ENCODE measurements around the gene ARPC1A.
A peak's percentile ranks its signal among the peaks of the same experiment; 100 is the strongest.
"Not testable (repeated sequence)": the region's sequence is repeated elsewhere in the genome, so short reads cannot be mapped to it uniquely, and the experiment has no call there.

ARPC1A gene

DNA sequence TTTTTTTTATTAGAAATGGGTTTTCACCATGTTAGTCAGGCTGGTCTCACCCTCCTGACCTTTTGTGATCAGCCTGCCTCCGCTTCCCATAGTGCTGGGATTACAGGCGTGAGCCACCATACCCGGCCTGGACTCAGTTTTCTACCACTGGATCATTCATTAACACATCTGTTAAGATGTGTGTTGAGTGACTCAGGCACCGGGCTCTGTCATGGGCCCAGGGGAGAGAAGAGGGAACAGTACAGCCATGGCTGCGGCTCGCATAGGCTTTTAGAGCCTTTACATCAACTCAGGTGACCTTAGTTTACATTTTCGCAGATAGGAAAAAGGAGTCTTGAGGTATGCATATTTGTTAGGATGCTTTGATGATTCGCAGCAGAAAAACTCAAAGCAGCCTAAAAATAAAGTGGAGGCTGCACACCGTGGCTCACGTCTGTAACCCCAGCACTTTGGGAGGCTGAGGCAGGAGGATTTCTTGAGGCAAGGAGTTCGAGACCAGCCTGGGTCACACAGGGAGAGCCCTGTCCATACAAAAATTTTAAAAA lies 45.8 kb downstream of the ARPC1A start:
- DNase-seq (ENCODE audit: low read depth in 3 of 3) = no peak

- no peak for DNase-seq (ENCODE audit: low read depth in 3 of 3)
These were observed 46.8 kb downstream of the ARPC1A start for GRCh38 chr7:99372275-99373090.

- DNase-seq (ENCODE audit: low read depth in 3 of 3) = no peak
These were observed 47.7 kb downstream of the ARPC1A start for GRCh38 chr7:99373091-99374066.

- peak; percentile 76 to 89 (median 78) for DNase-seq (ENCODE audit: low read depth in 3 of 3)
These were observed 48.7 kb downstream of the ARPC1A start, which contains the start of gene ARPC1B for GRCh38 chr7:99374111-99375064. ARPC1B (plus strand) TSS chr7:99374730; CDS start chr7:99385715, 10,985 bp downstream.

DNA sequence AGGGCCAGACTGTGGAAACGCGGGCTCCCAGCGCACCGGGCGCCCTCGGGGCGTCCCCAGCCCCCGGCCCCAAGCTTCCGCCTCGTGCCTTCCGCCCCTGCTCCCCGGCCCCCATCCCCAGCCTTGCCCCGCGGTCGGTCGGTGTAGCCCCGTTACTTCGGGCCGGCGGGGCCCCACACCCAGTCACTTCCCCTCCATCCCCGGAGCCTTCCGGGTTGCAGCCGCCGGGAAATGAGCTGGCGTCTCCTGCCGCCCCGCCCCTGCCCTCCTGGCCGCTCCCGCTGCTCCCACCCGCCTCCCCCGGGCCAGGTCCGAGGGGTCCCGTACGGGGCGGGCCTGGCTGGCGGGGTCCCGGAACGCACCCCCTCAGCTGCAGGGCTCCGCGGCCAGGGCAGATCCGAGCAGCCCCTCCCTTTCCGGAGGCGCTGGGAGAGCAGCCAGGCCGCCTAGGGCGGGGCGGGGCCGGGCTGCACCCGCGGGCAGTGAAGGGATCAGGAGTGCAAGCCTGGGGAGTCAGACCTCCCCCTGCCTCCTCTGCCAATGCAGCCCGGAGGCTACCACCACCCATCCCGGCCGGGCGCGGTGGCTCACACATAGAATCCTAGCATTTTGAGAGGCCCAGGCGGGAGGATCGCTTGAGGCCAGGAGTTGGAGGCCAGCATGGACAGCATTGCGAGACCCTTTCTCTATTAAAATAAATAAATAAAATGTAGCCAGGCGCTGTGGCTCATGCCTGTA lies 49.5 kb downstream of the ARPC1A start:
- DNase-seq (ENCODE audit: low read depth in 3 of 3) = peak in 2 of 3 donors; percentile 43 to 56

GRCh38 chr7:99379043-99379577 lies 53.4 kb downstream of the ARPC1A start:
- DNase-seq (ENCODE audit: low read depth in 3 of 3) = peak in 1 of 3 donors; percentile 35

DNA sequence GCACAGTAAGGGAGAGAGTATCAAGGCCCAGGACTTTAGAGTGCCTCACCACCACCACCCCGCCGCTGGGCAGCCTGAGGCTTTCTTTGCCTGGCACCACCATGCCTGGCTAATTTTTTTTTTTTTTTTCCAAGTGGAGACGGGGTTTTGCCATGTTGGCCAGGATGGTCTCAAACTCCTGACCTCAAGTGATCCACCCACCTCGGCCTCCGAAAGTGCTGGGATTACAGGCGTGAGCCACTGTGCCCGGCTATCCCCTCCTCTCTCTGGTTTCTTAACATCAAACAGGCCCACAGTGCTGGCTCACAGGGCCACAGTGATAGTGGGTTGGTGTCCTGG lies 54.0 kb downstream of the ARPC1A start:
- not testable (repeated sequence) for DNase-seq (ENCODE audit: low read depth in 3 of 3)

DNA sequence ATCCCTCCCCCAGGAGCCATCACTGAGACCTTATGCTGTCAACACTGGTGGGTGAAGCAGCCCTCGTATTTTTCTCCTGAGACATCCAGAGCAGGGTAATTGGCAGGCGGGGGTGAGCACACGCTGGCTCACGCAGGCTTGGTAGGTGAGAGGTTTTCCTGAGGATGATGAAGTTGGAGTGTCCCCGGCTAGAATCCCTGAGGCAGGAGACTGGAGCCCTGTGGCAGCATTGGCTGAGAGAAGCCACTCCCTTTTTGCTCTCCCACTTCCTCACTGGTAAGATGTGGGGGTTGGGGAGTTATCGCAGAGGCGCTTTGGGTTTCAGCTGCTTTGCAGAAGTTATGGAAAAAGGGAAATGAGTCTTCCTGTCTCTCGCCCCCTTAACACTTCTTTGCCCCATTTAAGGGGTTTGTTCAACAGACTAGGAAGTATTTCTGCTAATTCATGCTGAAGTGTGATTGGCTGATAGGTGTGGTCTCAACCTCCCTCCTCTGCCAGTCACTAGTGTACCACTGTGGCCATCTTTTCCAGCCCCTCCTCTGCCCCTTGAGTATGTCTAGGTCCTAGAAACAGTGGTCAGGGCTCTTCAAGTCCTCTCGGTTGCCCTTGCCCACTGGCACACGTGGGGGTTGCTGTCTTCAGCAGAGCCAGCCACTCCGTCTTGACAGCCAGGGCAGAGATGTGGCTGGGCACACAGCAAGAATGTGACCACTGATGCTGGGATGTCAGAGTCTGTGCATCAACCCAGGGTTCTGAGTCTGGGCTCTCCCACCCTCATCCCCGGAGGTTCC lies 54.5 kb downstream of the ARPC1A start:
- DNase-seq (ENCODE audit: low read depth in 3 of 3) = peak in 1 of 3 donors; percentile 40

- DNase-seq (ENCODE audit: low read depth in 3 of 3) = peak; percentile 70 to 92 (median 79)
These were observed 55.3 kb downstream of the ARPC1A start for GRCh38 chr7:99380823-99381663.

DNA sequence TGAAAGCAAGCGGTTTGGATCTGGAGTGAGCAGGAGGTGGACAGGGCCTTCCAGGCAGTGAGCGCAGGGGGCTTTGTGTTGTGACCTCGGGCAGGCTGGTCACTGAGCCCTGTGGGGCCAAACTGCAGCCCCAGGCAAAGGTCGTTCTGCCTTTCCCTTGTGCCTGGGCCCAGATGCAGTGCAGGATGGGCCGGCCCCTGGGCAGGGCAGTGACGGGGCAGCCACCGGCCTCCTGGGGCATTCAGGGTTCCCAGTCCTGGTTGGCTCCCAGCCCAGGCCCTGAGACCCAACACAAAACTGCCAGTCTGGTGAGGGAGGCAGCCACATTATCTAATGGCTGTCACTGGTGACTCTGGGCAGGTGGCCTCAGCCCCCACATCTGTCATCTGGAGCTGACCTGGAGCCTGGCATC lies 56.0 kb downstream of the ARPC1A start:
- no peak for DNase-seq (ENCODE audit: low read depth in 3 of 3)

- DNase-seq (ENCODE audit: low read depth in 3 of 3) = no peak
These were observed 57.5 kb downstream of the ARPC1A start for GRCh38 chr7:99383203-99383602.

DNA sequence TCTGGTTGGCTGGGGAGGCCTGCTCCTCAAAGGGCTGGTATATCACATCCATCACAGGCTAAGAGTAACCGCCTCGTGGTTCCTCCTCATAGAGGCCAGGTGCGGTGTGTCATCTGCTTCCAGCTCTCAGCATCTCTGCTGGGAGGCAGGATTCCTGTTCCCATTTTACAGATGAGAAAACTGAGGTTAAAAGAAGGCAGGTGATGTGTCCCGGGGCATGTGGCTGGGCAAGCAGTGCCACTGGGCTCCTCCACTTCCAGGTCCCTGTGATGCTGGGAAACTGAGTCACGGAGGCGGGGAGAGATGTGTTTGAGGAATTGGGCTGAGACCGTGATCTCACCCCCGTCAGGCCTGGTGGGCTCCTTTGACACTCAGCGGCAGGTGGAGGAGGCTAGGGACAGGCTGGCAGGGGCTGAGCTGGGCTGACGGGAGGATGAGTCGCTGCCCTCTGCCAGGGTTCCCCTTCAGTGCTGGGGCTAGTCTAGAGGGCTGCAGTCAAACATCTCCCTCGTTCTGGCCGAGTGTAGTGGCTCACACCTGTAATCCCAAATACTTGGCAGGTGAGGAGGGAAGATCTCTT lies 58.2 kb downstream of the ARPC1A start:
- no peak for DNase-seq (ENCODE audit: low read depth in 3 of 3)

GRCh38 chr7:99384523-99384922 lies 58.8 kb downstream of the ARPC1A start:
- DNase-seq (ENCODE audit: low read depth in 3 of 3) = no peak

- no peak for DNase-seq (ENCODE audit: low read depth in 3 of 3)
These were observed 59.9 kb downstream of the ARPC1A start for GRCh38 chr7:99385564-99385963.

- no peak for DNase-seq (ENCODE audit: low read depth in 3 of 3)
These were observed 61.0 kb downstream of the ARPC1A start for GRCh38 chr7:99386584-99387238.

DNA sequence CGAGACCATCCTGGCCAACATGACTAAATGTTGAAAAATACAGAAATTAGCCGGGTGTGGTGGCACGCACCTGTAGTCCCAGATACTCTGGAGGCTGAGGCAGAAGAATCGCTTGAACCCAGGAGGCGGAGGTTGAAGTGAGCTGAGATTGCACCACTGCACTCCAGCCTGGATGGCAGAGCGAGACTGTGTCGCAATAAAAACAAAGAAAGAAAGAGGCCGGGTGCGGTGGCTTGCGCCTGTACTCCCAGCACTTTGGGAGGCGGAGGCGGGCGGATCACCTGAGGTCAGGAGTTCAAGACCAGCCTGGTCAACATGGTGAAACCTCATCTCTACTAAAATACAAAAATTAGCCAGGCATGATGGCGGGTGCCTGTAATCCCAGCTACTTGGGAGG lies 61.5 kb downstream of the ARPC1A start:
- not testable (repeated sequence) for DNase-seq (ENCODE audit: low read depth in 3 of 3)

GRCh38 chr7:99387912-99388311 lies 62.2 kb downstream of the ARPC1A start:
- no peak for DNase-seq (ENCODE audit: low read depth in 3 of 3)
